OCI-LY3 (cell line): ENCODE measurements around the gene IFNA5.

Experiments used
- EZH2phosphoT487 ChIP-seq: fragments of 200-600 bp; shearing (Covaris generic); IDR thresholded peaks from 2 replicates; pipeline ENCODE4 v1.6.1; 2018; ENCODE audit warnings: antibody characterized with exemption, mixed run types, low read depth
- TF ChIP-seq, protein P1 (sequence below): fragments of 200-600, 300-600 bp; sonication (generic); IDR thresholded peaks from 2 replicates; pipeline ENCODE4 v1.5.1; 2014; ENCODE audit warnings: antibody characterized with exemption, low read length, low read depth

DNA sequence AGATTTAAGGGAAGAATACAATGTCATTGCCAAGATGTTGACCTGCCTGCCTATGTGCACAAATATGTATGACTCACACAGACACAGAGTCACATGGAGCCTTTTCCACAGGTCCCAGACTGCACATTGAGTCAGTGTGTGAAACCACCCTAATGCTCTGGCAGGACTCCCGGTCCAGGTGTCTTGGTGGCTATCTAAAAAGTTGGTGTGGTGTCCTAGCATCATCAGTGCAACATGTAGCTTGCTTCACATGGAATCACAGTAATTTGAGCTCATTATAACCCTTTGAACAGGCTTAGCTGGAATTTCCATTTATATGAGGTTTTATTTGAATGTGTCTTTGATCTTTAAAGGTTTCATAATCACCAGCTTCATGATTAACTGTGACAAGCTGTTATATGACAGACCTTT is 10.7 kb downstream of the IFNA5 start:
- TF ChIP-seq, protein P1, sequence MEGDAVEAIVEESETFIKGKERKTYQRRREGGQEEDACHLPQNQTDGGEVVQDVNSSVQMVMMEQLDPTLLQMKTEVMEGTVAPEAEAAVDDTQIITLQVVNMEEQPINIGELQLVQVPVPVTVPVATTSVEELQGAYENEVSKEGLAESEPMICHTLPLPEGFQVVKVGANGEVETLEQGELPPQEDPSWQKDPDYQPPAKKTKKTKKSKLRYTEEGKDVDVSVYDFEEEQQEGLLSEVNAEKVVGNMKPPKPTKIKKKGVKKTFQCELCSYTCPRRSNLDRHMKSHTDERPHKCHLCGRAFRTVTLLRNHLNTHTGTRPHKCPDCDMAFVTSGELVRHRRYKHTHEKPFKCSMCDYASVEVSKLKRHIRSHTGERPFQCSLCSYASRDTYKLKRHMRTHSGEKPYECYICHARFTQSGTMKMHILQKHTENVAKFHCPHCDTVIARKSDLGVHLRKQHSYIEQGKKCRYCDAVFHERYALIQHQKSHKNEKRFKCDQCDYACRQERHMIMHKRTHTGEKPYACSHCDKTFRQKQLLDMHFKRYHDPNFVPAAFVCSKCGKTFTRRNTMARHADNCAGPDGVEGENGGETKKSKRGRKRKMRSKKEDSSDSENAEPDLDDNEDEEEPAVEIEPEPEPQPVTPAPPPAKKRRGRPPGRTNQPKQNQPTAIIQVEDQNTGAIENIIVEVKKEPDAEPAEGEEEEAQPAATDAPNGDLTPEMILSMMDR = no peak
- TF ChIP-seq EZH2phosphoT487 = no peak
